GM18508 (cell line): ENCODE results near the gene MAPK10.

ENCODE experiments used
- ATAC-seq: cut with Tn5 transposase; IDR thresholded peaks from one replicate; pipeline ENCODE4 v1.9.1; 2021; ENCODE audit warnings: moderate number of reproducible peaks; ENCODE audit not compliant: insufficient read depth, unreplicated experiment

The MAPK10 gene

GRCh38 chr4:86280246-86280645, 79.6 kb downstream of the MAPK10 start:
- no peak for ATAC-seq

- no peak for ATAC-seq
Measured at GRCh38 chr4:86279293-86279960, 80.4 kb downstream of the MAPK10 start.

GRCh38 chr4:86278126-86278525, 81.7 kb downstream of the MAPK10 start:
- no peak for ATAC-seq

GRCh38 chr4:86274642-86275041, 85.2 kb downstream of the MAPK10 start:
- no peak for ATAC-seq

- no peak for ATAC-seq
Measured at GRCh38 chr4:86272669-86273068, 87.2 kb downstream of the MAPK10 start.

GRCh38 chr4:86271057-86271456, 88.8 kb downstream of the MAPK10 start:
- ATAC-seq = no peak

GRCh38 chr4:86269354-86269753, 90.5 kb downstream of the MAPK10 start:
- ATAC-seq = no peak

- no peak for ATAC-seq
Measured at GRCh38 chr4:86264241-86264640, 95.6 kb downstream of the MAPK10 start.

GRCh38 chr4:86261636-86262035, 98.2 kb downstream of the MAPK10 start:
- ATAC-seq = no peak

GRCh38 chr4:86256086-86256485, 103.8 kb downstream of the MAPK10 start:
- ATAC-seq = no peak

GRCh38 chr4:86250619-86251018, 109.2 kb downstream of the MAPK10 start:
- no peak for ATAC-seq

- no peak for ATAC-seq
Measured at GRCh38 chr4:86250006-86250405, 109.8 kb downstream of the MAPK10 start.

- ATAC-seq = no peak
Measured at GRCh38 chr4:86249074-86249473, 110.8 kb downstream of the MAPK10 start.

- ATAC-seq = no peak
Measured at GRCh38 chr4:86247906-86248305, 111.9 kb downstream of the MAPK10 start.

GRCh38 chr4:86247320-86247719, 112.5 kb downstream of the MAPK10 start:
- no peak for ATAC-seq

- no peak for ATAC-seq
Measured at GRCh38 chr4:86243750-86244149, 116.1 kb downstream of the MAPK10 start.

GRCh38 chr4:86242677-86243076, 117.2 kb downstream of the MAPK10 start:
- ATAC-seq = no peak

GRCh38 chr4:86235549-86235948, 124.3 kb downstream of the MAPK10 start:
- ATAC-seq = no peak

- ATAC-seq = no peak
Measured at GRCh38 chr4:86233681-86234080, 126.2 kb downstream of the MAPK10 start.

- no peak for ATAC-seq
Measured at GRCh38 chr4:86233090-86233489, 126.8 kb downstream of the MAPK10 start.

GRCh38 chr4:86223472-86223871, 136.4 kb downstream of the MAPK10 start:
- peak; percentile 70 for ATAC-seq

- ATAC-seq = no peak
Measured at GRCh38 chr4:86221002-86221401, 138.9 kb downstream of the MAPK10 start.

- ATAC-seq = no peak
Measured at GRCh38 chr4:86220121-86220520, 139.7 kb downstream of the MAPK10 start.
